GM18858 (cell line): ENCODE measurements around the gene BSN.
"Not testable (repeated sequence)": the region's sequence is repeated elsewhere in the genome, so short reads cannot be mapped to it uniquely, and the experiment has no call there.

ENCODE experiments used
- ATAC-seq: cut with Tn5 transposase; IDR thresholded peaks from one replicate; pipeline ENCODE4 v1.9.1; 2021; ENCODE audit not compliant: unreplicated experiment

BSN gene

DNA sequence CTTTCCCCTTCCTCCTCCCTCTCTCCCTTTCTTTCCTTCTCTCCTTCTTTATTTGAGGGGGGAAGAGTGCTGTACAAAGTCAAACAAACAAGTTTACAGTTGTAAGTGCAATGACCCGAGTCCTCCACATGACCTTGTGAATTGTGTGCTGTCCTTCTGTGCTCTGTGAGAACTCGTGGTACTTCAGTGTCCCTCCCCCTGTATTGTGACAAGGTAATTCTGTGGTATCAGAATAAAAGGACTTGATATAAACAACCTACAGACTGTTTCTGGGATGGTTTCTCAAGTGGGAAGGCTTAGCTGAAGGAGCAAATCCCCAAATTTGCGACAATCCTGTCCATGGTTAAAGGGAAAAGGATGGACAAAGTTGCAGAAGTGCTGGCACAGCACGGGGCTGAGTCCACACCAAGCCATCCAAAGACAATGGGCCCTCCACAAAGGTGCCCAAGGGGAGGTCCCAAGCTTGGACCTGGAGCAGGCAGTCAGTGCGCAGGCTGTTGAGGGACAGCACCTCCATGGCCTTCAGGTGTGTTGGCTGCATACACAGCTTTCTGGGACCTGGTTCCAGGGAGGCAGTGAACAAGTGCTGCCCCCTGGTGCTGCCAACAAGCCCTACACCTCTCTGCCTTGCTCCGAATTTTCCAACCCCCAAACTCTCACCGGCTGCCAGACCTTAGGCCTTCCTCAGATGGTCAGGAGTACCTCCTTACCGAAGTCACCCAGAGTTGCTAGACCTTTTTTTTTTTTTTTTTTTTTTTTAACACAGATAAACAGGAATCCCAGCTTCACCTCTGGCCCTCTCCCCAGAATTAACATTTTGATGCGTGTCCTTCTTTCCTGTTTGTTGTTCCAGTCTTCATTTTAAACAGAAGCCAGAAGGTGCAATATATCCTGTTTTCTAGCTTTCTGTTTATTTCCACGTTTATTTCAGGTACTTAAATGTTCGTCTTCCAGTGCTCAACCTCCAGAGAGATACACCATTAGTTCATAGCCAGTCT is 117.3 kb downstream of the BSN start:
- no peak for ATAC-seq

GRCh38 chr3:49673121-49673714 is 118.9 kb downstream of the BSN start:
- ATAC-seq, result no peak

DNA sequence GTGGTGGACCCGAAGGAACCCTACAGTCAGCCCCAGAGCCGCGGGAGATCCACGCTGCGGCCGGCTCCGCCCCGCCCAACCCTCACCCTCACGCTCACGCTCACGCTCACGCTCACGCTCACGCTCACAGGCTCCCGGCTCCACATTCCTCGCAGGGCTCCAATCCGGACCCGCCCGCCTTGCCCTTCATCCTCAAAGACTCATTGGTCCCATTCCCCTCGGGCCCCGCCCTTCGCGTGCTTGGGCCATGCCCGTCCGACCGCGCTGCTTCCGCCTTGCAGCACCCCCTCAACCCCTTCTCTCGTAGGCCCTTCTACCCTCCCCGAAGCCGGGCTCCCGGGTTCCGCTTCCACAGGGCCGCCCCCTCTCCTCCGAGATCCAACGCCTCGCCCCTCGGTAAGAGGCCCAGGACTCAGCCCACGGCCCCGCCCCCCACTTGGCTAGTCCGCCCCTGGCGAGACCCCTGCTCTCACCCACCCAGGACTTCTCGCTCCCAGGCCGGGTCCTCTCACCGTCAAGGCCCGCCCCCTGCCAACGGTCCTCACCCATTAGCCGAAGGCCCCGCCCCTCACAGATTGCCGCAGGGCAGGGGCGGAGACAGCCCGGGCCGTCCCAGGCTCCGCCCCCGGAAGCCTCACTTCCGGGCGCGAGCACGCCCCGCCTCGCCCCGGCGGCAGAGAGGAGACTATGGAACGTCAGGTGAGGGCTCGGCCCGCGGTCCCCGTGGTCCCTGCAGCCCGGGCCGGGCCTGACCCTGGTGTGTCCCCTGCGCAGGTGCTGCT is 119.6 kb downstream of the BSN start, which contains the start of gene APEH:
Gene APEH, plus strand, starts transcription at position 637 of the 782 bp plus-strand sequence. Its CDS starts 51 bp downstream, at position 688.
- ATAC-seq, result peak; percentile 53

DNA sequence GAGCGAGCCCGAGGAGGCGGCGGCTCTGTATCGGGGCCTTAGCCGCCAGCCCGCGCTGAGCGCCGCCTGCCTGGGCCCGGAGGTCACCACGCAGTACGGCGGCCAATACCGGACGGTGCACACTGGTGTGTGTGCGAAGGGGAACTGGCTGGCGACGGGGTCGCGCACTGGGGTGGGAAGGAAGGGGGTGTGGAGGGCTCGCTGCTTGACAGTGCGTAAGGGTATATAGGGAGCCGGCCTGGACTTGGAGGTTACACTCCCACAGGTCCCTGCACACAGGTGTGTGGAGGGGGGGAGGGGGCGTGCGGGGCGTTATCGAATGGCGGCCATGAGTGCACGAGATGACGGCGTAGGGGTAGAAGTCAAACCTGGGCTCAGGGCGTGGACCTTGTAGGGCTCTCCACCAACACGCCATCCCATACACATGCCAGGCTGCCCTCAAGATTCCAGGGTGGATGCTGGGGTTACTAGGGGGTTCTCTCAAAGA is 120.3 kb downstream of the BSN start:
- peak; percentile 21 for ATAC-seq

DNA sequence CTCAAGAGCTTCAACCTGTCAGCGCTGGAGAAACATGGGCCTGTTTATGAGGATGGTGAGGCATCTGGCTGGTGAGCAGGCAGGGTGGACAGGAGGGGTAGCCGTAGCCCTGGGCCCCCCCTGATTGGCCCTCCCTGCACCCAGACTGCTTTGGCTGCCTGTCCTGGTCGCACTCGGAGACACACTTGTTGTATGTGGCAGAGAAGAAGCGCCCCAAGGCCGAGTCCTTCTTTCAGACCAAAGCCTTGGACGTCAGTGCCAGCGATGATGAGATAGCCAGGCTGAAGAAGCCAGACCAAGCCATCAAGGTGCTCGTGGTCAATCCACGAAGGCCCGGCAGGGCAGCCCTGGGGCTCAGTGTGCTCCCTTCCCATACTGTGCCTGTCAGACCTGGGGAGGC is 121.6 kb downstream of the BSN start:
- no peak for ATAC-seq

- no peak for ATAC-seq
These were observed 126.4 kb downstream of the BSN start for GRCh38 chr3:49680493-49681231.

GRCh38 chr3:49681232-49681522 is 126.9 kb downstream of the BSN start:
- no peak for ATAC-seq

- no peak for ATAC-seq
These were observed 127.3 kb downstream of the BSN start for GRCh38 chr3:49681543-49681942.

GRCh38 chr3:49683162-49683561 is 128.9 kb downstream of the BSN start:
- no peak for ATAC-seq

DNA sequence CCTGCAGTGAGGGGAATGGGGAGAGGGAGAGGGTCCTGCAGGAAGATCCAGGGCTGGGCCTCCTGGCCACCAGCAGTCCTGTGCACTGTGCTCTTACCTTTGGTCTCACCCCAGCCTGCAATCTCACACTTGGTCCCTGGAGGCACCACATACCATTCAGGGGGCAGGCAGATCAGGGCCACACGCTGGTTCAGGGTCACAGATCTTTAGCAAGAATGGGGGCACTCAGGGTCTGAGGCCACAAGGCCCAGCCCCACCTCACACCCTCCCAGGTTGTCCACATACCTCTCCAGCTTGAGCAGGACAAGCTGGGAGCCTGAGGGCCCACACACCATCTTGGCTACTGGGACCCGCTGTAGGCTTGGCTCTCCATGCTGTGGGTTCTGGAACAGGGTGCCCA is 130.2 kb downstream of the BSN start:
- not testable (repeated sequence) for ATAC-seq

GRCh38 chr3:49685103-49685502 is 130.8 kb downstream of the BSN start:
- not testable (repeated sequence) for ATAC-seq

- not testable (repeated sequence) for ATAC-seq
These were observed 131.6 kb downstream of the BSN start for GRCh38 chr3:49685846-49686245.

DNA sequence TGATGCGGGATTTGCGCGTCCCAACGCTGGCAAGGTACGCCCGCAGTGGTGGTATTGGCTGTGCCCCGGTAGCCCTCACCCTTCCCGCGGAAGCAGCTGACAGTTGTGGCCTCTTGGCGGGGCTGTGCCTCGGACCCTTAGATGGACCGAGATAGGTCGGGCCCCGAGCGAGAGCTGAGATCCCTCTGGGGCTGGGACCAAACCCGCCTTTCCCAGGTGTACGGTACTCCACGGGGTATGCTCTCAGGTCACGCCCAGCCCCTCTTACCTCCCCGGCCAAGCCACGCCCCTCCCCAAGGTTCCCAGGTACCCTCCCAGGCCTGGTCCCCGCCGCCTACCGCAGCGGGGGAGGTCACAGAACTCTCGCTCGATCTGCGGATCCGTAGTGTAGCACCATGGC is 132.1 kb downstream of the BSN start:
- not testable (repeated sequence) for ATAC-seq

- ATAC-seq, result not testable (repeated sequence)
These were observed 132.6 kb downstream of the BSN start for GRCh38 chr3:49686769-49687423.

- ATAC-seq, result not testable (repeated sequence)
These were observed 133.1 kb downstream of the BSN start for GRCh38 chr3:49687424-49687795.

DNA sequence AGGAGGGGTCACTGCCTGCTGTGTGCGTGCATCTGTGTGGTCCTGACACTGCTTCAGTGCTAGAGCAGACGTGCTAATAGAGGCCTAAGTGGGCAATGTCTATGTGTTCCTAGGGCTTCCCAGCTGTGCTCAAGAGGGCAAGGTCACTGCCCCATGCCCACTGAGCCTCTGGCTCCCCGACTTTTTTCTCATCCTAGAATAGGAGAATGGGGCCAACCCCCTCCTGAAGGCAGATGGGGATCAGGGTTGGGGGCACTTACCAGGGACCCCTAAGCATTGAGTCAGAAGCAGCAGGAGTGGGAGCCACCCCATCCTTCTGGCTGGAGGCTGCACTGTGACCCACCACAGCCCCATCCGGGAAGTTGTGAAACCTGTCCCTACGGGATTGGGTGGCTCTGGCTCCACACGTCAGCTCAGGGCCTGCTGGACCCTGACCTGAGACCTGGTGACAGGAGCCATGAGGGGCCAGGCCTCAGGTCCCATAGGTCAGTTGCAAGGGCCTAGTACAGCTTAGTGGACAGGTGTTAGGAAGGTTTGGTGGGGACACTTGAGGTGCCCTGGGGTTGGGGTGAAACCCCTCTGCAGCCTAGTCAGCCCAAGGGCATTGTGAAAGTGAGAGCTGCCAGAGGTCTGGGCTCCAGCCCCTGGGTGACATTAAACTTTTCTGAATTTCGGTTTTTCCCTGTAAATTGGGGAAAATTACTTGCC is 134.2 kb downstream of the BSN start:
- ATAC-seq, result not testable (repeated sequence)

DNA sequence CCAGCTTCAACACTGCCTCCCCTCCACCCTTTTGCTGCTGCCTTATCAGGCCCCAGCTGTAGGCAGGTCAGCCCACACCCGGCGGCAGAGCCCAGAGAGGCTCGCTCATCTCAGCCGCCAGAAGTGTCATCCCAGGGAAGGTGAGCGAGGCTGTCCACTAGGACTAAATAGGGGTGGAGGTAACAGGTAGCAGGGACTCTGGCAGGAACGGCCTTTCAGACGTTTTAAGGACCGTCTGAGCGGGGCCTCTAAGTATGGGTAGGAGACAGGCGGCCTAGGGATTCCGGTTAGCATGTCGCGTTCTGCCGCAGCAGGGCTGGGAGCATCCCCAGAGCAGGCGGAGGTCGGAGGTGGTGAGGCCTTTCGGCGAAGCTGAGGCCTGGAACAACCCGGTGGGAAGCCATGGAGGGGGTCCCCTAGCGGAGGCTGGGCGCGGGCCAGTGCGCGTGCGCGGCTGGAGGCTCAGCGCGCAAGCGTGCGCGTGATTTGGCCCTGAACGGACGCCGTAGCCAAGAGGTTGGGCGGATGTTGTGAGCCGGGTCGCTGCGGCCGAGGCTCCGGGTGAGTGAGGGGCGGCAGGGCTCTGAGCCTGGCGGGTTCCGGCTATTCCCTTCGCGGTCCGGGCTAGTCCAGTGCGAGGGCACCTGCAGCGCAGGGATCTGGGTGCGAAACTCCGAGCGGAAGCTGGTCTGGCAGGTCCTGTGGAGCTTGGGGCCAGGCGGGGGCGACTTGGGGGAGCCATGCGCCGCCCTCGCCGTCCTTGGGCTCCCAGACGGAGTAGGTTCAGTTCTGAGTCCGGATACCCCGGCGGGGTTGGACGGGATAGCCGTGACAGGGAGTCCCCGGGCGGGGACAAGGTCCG is 135.0 kb downstream of the BSN start, which contains the start of the genes MST1 and RNF123:
Gene MST1, minus strand, starts transcription at position 429 of the 862 bp plus-strand sequence. CDS start 783 bp downstream, outside the sequence.
Gene RNF123, plus strand, starts transcription at position 512 of the 862 bp plus-strand sequence. CDS start 1,609 bp downstream, outside the sequence.
- peak; percentile 48 for ATAC-seq

- not testable (repeated sequence) for ATAC-seq
These were observed 135.8 kb downstream of the BSN start for GRCh38 chr3:49689908-49690624.
